ENCODE measurements around the gene PSMF1.
A peak's percentile ranks its signal among the peaks of the same experiment; 100 is the strongest.
"Not testable (repeated sequence)": the region's sequence is repeated elsewhere in the genome, so short reads cannot be mapped to it uniquely, and the experiment has no call there.

PSMF1 gene

DNA sequence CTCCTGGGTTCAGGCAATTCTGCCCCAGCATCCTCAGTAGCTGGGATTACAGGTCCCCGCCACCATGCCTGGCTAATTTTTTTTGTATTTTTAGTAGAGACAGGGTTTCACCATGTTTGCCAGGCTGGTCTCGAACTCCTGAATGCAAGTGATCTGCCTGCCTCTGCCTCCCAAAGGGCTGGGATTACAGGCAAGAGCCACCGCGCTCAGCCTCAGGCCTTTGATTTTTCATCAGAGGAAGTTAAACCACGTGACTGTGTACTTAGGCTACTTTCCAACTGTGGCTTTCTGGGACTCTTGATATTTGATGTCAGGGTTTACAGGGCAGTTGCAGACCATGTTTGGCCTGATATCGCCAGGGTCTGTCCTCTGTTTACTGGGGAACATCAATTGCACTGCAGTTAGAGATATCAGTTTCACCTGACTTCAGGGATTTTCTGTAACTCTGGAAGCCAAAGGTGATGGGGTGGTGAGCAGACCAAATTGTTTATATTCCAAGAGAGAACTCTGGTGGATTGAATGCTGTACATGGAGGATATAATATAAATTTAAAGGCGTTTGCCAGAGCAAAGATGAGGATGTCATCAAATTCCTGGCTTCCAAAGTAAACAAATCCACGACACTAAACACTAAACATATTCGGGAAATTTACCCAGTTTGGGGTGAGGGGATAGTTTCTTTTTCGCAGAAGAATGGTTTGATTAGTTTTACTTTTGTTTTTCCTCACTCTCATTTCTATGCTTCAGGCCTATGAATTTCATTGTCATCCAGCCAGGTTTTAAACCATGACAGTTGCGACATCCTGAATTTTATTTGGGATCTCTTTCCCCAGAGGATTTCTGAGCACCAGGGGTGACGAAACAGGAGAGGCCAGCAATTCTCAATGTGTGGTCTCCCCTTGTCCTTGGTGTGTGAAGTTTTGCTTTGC, 4.2 kb downstream of the PSMF1 start:
- DNase-seq: no peak

DNA sequence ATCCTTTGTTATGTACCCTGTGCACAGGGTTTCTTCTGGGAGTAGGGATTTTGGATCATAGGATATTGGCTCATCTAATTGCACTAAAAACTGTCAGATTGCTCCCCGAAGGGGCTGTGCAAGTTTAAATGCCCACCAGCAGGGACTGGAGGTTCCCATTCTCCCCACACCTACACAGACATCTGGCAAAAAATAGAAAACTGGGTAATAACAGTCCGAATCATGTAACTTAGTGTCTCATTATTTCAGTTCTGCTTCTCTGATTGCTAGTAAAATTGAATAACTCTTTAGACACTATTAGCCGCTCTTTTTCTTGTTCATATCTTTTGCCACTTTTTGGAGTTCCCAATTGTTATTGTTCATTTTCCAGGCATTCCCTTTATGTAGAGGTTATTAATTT, 5.3 kb downstream of the PSMF1 start:
- no peak for DNase-seq

DNA sequence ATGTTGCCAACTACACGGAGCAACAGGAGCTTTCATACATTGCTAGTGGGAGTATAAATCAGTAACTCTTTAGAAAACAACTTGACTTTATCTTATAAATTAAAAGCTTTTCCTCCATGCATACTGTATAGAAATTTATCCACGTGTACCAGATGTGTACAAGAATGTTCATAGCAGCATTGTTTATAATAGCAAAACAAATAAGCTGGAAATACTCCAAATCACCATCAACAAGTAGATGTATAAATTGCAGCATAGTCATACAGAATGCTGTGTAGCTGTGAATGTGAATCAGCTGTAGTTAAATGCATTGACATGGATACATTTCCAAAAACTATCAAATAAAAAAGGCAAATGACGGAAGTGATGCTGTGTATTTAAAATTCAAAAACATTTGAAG, 6.0 kb downstream of the PSMF1 start:
- no peak for DNase-seq

DNA sequence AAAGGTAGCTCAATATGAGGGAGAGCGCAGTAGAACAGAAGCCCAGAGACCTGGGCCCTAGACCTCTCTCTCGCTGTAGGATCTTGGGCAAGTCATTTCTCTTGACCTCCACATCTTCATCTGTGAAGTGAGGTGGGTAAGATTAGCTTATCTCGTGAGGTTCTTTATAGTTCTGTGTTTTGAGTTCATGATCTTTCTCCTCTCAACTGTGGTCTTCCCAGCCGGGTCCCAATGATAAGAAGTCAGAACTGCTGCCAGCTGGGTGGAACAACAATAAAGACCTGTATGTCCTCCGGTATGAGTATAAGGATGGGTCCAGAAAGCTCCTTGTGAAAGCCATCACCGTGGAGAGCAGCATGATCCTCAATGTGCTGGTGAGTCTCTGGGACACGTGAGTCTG, 6.9 kb downstream of the PSMF1 start:
- DNase-seq: no peak

DNA sequence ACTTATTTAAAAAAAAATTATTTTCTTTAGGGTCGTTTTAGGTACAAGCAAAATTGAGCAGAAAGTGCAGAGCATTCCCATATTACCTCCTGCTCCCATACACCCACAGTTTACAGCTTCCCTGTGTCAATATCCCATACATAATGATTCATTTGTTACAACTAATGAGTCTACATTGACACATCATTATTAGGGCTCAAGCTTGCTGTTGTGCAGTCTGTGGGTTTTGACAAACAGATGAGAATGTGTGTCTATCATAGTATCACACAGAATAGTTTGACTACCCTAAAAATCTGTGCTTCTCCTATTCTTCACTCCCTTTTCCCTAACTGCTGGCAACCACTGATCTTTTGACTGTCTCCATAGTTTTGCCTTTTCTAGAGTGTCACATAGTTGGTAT, 9.4 kb downstream of the PSMF1 start:
- no peak for DNase-seq

DNA sequence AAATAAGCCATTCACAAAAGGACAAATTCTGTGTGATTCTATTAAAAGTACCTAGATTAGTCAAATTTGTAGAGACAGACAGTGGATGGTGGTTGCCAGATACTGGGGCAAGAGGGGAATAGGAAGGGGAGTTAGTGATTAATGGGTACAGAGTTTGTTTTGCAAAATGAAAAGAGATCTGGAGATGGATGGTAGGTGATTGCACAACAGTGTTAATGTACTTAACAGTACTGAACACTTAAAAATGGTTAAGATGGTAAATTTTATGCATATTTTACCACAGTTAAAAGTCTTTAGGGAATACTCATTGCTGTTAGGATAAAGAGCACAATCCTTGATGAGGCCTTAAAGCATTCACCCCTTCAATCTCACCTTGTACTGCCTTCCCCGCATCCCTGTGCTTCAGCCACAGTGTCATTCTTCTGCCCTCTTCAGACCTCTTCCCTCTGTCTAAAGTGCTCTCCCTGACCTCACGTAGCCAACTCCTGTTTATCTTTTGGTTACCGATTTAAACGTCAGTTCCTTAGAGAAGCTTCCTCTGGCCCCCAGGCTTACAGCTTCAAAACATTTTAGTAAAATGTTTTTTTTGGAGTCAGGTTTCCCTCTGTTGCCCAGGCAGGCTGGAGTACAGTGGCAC, 11.8 kb downstream of the PSMF1 start:
- no peak for DNase-seq

DNA sequence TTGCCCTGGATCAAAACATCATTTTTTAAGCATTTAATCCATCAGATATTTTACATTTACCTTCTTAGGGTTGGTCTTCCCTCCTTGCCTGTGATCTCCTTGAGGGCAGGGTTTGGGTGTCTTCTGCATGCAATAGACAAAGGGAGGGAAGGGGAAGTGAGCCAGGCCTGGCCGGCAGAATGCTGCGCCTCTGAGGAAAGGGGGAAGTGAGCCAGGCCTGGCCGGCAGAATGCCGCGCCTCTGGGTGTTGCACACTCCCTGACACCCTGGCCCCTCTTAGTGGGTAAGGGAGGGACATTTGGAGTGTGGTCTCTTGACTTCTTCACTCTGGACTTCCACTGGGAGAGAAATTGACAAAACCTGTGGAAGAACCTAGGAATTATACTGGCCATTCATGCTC, 12.4 kb downstream of the PSMF1 start:
- DNase-seq: no peak

DNA sequence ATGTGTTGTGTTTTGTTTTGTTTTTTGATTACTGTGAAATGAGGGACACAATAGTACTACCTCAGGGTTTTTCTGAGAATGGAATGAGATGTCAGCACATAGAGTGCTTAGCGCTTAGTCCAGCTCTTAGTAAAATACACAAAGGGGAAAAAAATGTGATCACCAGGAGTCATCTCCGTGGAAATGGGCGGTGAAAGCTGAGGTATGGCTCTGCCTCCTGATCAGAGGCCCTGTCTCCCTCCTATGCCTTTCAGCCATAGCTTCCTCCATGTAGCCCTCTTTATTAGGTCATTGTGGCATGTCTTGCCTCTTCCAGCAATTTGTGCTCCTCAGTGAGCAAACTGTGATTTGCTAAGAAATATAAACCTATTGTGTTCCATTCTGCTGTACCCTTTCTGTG, 13.0 kb downstream of the PSMF1 start:
- no peak for DNase-seq

DNA sequence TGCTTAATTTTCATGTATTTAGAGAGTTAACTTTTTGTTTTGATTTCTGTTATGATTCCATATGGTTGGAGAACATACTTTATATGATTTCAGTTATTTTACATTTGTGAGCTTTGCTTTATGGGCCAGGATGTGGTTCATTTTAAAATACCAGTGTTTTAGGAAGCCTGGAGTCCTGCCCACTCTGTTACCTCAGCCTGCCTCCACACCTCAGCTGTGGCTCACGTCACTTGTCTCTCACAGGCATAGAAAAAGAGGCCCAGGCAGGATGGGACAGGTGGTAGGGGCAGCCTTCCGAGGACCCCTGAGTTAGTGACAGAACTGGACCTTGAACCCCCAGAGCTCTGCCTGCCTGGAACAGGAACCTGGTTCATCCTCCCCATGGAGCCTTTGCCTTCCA, 16.0 kb downstream of the PSMF1 start:
- DNase-seq: no peak

DNA sequence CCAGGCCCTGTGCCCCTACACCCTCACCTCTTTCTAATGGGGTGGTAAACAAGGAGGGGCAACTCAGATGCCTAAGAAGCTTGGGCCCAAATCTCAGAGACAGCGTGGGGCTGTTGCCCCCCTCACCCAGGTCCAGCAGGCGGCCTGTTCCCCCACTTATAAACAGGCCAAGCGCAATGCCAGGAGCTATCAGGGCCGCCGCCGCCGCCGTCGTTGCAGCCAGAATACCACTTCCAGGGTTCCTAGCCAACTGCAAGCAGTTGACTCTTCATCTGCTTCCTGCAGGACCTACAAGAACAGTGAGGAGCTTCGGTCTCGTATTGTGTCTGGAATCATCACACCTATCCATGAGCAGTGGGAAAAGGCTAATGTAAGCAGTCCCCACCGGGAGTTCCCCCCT, 16.4 kb downstream of the PSMF1 start:
- DNase-seq: no peak

DNA sequence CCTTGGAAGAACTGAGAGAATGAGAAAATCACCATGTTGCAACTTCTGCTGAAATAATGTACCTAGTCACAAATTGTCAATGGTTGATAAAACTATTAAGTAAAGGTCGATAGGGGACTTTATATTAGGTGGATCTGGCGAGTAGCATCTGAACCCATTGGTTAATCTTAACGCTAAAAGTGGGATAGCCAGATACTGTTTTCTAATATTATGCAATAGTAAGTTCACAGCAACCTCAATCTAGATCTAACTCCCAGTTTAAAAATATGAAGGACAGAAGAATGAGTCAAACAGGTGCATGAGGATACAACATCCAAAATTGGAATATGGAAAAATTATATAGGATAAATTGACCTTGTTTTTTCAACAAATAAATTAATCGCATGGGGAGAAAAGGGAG, 18.8 kb downstream of the PSMF1 start:
- no peak for DNase-seq

DNA sequence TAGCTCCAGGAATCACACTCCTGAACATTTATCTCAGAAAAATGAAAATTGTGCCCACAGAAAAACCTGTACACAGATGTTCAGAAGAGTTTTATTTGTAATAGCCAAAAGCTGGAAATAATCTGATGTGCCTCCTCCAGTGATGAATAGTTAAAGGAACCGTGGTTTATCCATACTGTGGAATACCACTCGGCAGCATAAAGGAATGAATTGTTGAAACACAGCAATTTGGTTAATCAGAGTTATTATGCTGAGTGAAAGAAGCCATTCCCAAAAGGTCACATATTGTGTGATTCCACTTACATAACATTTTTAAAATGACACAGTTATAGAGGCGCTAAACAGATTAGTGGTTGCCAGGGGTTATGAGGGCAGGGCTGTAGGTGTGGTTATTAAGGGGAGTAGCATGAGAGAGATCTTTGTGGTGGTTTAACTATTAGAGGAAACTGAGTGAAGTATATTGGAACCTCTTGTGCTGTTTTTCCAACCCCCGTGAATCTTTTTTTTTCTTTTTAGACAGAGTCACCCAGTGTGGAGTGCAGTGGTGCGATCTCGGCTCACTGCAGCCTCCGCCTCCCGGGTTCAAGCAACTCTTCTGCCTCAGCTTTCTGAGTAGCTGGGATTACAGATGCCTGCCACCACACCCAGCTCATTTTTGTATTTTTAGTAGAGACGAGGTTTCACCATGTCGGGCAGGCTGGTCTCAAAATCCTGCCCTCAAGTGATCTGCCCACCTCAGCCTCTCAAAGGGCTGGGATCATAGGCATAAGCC, 26.2 kb downstream of the PSMF1 start:
- DNase-seq: peak; percentile 48

DNA sequence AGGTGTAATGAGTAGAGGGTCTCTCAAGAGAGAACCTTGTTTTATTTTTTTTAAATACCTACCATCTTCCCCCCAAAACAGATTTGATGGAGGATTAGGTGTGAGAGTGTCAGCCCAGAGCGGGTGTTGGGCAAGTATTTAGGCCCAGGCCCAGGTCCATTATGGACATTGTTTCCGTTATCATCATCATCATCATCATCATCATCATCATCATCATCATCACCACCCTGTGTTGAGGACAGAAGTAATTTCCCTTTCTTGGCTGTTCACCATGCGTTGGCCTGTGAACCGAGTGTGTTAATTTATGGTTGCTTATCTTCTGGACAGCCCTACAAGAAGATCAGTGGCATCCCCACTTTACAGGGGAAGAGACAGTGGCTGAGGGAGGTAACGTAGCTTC, 28.6 kb downstream of the PSMF1 start:
- no peak for DNase-seq

DNA sequence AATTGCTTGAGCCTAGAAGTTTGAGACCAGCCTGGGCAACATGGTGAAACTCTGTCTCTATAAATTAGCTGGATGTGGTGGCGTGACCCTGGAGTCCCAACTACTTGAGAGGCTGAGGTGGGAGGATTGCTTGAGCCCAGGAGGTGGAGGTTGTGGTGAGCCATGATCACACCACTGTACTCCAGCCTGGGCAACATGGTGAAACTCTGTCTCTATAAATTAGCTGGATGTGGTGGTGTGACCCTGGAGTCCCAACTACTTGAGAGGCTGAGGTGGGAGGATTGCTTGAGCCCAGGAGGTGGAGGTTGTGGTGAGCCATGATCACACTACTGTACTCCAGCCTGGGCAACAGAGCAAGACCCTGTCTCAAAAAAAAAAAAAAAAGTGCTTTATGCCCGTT, 31.4 kb downstream of the PSMF1 start:
- not testable (repeated sequence) for DNase-seq

DNA sequence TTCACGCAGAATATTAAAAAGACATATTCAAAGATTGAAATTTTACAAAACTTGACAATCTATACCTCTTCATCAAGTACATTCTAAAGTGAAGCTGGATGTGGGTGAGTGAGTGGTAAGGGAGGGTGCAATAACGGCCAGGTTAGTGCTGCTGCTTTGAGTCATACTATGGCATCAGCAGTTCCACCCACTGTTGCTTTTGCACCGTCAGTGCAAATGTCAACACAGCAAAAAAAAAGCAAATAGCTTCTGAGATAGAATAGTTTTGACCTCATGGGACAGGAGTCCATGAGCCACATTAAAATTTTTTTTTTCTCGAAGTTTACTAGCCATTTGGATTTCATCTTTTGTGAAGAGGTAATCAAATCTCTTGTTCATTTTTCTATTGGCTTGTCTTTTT, 31.8 kb downstream of the PSMF1 start:
- DNase-seq: no peak

DNA sequence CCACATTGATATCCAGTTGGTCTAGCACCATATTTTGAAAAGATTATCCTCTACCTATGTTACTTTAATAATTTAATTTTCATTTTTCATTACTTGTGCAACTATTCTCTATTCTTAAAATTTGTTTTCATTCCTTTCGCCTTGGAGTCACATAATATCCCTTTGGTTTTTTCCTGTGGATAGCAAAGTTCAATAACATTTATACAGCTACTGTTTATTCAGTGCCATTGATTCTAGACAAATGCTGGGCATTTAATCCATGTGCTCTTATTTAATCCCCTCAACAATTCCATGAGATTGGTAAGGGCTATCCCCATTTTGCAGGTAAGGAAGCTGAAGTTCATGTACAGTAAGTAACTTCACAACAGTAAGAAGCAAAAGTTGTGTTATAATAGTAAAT, 32.6 kb downstream of the PSMF1 start:
- no peak for DNase-seq

DNA sequence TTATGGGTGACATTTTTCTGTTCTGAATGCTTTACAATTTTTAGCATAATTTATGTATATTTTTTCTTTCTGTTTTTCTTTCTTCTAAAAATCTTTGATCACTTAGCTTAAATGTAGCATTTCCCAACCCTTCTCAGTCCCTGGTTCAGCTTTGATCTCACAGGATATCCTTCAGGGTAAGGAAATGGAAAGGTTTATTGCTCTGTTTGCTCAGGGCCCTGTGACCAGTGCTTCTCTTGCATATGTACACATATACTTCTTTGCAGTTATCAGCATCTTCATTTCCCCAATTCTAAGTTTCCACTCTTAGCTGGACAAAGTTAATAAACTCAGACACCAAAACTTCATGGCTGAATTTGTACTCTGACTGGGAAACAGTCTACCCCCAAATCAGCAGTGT, 35.8 kb downstream of the PSMF1 start:
- DNase-seq: no peak

DNA sequence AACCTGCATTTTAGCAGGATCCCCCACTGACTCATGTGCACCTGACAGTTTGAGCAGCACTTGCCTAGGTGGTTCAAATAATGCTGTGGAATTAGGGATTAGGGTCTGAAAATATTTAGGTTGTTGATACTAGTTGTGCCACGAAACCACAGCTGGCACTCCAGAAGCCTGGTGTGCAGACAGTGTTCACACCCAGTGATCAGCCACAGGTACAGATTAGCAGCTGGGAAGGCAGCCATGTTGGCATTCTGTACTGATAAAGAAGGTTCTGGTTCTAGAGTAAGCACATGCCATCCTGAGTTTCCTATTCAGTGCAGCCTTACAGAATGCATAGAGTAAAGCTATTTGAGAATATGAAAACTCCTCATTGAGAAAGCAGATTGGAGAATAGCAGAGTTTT, 36.3 kb downstream of the PSMF1 start:
- no peak for DNase-seq

DNA sequence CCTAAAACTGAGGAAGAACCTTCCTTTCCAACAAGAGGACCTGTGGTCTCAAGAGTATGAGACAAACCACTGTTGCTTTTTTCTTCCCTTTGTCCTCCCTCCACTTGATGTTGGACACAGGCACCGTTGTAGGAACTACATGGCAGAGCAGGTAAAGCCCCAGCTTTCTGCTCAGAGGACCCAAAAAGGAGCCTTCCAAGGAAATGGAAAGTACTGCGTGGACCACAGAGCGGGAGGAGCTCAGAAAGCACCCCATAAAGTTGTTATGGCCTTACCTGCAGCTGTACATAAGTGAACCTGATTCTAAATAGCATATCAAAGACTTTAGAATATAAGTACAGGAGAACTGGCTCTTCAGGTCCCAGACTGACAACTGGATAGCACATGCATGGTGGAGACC, 36.9 kb downstream of the PSMF1 start:
- DNase-seq: no peak

DNA sequence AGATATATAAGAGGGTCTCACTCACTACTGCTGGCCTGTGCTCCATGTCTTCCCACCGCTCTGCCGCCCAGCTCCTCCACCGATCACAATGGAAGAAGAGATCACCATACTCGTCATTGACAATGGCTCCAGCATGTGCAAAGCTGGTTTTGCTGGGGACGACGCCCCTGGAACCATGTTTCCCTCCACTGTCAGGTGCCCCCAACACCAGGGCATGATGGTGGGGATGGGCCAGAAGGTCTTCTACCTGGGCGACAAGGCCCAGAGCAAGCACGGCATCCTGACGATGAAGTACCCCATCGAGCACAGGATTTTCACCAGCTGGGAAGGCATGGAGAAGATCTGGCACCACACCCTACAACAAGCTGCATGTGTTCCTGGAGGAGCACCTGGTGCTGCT, 42.1 kb downstream of the PSMF1 start:
- DNase-seq: no peak

DNA sequence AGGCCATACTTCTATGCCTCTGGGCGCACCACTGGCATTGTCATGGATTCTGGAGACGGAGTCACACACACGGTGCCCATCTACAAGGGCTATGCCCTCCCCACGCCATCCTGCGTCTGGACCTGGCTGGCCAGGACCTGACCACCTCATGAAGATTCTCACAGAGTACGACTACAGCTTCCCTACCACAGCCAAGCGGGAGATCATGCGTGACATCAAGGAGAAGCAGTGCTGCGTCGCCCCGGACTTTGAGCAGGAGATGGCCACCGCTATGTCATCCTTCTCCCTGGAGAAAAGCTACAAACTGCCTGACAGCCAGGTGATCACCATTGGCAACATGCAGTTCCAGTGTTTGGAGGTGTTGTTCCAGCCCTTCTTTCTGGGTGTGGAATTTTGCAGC, 42.6 kb downstream of the PSMF1 start:
- no peak for DNase-seq

DNA sequence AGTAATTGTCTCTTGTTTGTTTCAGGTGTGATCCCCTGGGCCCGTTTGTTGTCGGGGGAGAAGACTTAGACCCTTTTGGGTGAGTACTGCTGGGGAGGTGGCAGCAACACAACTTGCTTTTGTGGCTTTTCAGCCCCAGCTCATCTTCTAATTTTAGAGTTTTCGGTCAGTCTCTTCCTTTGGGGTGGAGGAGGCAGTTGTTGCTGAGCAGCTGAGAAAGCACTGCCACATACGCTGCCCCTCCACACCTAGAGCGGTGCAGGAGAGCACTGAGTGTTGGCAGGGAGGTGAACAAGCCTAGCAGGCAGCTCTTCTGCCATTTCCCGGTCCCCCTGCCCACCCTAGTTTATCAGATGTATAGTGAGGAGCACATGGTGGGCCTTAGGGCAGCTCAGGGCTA, 44.7 kb downstream of the PSMF1 start:
- no peak for DNase-seq

DNA sequence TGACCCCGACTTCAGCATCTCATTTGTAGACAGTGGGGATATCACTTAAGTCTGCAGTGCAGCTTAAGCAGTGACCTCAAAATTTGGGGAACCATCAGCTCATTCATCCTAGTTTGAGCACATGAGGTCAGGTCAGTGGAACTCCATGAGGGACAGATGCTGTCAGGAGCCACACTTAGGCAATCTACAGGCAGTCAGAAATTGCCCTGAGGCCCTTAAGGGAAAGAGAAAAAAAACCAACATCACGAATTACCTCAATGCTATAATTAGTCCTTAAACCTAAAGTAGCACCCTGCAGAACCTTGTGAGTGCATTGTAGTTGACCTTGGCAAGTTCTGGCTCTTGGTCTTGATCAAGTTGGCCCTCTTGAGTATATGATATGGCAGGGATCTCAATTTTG, 45.3 kb downstream of the PSMF1 start:
- DNase-seq: no peak

DNA sequence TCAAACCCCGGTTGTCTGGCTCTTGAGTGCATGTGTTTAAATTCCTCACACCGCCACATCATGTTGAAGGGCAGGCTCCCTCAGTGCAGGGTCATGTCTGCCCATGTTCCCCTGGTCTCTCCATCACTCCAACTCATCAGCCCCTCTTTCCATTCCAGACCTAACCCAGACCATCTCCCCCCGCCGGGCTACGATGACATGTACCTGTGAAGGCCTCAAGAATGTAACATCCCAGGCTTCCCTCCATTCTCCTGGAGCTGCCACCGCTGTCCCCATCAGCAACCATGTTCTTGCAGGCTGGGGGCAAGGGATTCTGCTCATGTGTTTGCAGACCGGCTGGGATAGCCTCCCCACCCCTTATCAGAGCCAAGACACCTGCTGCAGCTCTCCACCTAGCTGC, 46.5 kb downstream of the PSMF1 start:
- no peak for DNase-seq

All from NCI-H2227 treated with DMSO at 0.1 percent for 48 hours (cell line).